ENCODE results near the gene SSUH2.

DNA sequence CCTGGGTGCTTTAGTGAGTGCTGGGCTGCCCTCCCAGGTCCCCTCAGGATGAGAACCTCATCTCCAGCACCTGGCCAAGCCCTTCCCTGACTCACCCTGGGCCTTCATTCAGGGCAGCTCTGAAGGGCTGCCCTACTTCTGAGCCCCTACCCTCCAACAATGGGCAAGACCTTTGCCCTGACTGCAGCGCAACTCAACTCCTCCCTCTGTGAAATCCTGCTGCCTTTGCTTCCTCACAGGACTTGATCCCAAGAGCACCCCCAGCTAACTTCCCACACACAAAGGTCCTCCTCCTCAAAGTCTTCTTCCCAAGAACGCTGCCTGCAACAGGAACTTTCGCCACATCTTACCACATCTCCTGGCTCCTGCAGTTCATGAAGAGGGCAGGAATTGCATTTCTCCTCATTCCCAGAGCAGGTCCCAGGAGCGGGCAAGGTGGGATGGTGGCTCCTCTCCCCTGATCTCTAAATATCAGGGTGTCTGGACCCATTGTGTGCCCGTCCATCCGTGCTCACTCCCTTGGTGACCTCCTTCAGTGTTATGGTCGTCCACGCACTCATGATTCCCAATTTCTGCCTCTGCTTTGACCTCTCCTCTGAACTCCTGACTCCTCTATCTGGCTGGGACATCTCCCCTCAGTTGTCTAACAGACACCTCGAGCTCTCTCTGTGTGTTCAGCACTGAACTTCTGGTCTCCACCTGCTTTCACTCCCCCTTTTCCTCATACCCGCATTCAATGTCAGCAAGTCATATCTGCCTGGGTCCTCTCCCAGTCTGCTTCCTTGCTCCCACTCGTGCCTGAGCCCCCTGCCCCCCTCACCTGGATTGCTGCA, 4.5 kb upstream of the SSUH2 start:
- TF ChIP-seq CTCF (IDR thresholded peaks at IDR 0.05) (no peak), POLR2A (IDR thresholded peaks at IDR 0.05) (no peak)

All from uterus (tissue), 2 donors.